ENCODE results near the gene TOMM5.

- TF ChIP-seq CTCF (IDR thresholded peaks at IDR 0.05 in 2 of 3, conservative IDR thresholded peaks at IDR 0.05 in 1 of 3; ENCODE audit: borderline replicate concordance in 1 of 3, insufficient read depth in 1 of 3, low read depth in 2 of 3, low read length in 2 of 3) = no peak
- no peak for TF ChIP-seq EZH2 (IDR thresholded peaks at IDR 0.05)
- no peak for TF ChIP-seq RAD21 (IDR thresholded peaks at IDR 0.05; ENCODE audit: low read depth)
- no peak for TF ChIP-seq REST (IDR thresholded peaks at IDR 0.05; ENCODE audit: low read depth)
Measured at GRCh38 chr9:37609735-37610397, 17.5 kb upstream of the TOMM5 start.
